ENCODE data around the gene VRK2.
"Not testable (repeated sequence)": the region's sequence is repeated elsewhere in the genome, so short reads cannot be mapped to it uniquely, and the experiment has no call there.

Gene VRK2

DNA sequence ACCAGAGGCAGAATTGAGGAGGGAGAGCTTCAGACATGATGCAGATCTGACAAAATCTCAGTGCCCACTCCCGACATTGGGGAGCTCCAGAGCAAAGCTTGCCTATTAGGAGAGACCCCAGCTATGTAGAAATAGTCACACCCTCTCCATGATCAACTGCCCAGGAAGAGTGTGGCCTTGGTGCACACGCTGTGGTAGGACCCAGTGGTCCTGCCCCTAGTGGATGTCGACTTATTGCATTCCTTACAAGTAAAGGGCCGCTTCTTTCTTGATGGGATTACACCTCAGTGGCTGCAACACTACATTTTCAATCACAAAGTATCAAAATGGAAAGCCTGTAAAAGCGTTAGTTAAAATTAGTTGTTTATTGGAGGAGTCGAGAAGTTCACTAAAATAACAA lies 64.2 kb downstream of the VRK2 start:
- DNase-seq = no peak

DNA sequence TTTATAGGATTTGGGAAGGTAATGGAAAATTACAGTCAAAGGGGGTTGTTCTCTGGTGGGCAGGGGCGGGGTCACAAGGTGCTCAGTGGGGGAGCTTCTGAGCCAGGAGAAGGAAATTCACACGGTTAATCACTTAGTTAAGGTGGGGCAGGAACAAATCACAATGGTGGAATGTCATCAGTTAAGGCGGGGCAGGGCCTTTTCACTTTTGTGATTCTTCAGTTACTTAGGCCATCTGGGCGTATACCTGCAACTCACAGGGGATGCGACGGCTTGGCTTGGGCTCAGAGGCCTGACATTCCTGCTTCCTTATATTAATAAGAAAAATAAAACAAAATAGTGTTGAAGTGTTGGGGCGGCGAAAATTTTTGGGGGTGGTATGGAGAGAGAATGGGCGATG lies 67.0 kb downstream of the VRK2 start:
- DNase-seq = not testable (repeated sequence)

DNA sequence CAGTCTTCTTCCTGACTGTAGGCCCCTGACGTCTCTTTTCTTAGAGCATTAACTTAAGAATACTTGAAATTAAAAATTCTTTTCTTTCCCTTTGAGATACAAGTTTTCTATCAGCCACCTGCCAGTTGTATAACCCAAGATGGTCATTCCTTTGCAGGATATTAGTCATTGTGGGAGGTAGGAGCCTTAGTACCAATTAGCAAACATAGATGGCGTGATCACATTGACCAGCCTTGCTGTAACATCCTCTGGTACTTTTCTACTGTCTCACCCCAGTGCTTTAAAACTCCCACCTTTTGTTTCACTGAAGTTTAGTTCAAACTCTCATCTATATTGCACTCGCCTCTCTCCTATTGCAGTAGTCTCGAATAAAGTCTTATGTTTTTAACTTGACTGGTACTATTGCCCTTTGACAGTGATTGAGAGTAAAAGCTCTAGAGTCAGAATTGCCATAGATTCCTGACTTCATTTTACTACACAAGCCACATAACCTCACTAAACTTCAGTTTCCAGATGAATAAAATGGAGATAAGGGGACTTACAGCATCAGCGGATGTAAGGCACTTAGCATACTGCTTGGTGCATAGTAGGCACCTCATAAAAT lies 74.1 kb downstream of the VRK2 start:
- no peak for DNase-seq

DNA sequence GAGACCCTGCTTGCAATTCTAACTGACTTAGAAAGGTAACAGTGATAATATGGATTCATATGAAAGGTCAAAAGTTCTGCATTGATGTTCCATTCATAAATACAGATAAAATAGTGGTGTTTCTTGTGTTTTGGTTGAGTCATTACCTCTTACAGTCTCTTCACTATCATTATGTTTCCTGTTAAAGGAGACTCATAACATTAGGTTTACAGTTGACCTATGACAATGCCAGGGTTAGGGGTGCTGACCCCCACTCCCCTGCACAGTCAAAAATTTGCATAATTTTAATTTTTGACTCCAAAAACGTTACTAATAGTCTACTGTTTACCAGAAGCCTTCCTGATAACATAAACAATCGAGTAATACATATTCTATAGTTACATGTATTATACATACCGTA lies 75.4 kb downstream of the VRK2 start:
- no peak for DNase-seq

DNA sequence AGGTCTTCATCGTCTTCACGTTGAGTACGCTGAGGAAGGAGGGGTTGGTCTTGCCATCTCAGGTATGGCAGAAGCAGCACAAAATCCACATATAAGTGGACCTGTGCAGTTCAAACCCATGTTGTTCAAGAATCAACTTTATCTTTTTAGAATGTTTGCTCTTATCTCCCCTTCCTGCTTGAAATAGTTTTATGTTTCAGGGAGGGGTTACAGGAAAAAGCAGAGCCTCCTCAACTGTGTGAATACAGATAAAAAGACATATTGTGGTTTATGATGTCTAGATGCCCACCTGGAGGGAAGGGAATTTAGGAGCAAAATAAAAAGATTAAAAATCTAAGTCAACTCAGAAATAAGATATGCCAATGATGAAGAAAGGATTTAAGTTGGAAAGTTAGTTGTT lies 75.9 kb downstream of the VRK2 start:
- DNase-seq = no peak

DNA sequence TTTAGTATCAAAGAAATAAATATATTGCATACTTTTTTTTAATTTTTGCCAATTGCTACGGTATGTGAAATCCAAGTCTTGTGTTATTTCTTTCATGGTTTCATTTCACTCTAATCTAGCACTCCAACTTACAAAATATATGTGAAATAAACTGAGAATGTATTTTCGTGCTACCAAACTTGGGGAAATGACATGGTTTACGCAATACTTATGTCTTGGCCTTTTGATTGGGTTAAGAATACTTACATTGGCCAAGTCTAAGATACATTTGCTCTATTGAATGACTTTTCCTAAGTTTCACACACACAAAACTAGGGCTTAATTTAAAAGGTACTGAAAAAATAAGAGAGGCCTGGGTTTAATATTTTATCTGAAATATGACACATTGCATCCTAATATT lies 80.5 kb downstream of the VRK2 start:
- DNase-seq = no peak

DNA sequence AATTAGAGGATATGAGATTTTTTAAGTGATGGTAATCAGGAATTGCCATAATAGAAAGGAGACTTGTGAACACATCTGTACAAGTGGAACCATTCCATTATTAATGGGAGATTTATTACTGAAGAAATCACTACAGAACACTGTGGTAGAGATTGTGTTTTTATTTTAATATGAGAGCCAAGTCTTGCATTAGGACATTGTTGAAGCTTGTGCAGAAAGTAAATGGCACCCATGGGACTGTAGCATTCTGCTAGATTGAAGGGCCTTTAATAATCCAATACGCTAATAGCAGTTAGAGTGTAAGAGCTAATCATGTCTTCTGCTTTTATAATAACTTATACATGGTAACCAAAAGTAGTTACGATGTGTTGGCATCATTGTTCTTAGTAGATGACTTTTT lies 83.6 kb downstream of the VRK2 start:
- no peak for DNase-seq

DNA sequence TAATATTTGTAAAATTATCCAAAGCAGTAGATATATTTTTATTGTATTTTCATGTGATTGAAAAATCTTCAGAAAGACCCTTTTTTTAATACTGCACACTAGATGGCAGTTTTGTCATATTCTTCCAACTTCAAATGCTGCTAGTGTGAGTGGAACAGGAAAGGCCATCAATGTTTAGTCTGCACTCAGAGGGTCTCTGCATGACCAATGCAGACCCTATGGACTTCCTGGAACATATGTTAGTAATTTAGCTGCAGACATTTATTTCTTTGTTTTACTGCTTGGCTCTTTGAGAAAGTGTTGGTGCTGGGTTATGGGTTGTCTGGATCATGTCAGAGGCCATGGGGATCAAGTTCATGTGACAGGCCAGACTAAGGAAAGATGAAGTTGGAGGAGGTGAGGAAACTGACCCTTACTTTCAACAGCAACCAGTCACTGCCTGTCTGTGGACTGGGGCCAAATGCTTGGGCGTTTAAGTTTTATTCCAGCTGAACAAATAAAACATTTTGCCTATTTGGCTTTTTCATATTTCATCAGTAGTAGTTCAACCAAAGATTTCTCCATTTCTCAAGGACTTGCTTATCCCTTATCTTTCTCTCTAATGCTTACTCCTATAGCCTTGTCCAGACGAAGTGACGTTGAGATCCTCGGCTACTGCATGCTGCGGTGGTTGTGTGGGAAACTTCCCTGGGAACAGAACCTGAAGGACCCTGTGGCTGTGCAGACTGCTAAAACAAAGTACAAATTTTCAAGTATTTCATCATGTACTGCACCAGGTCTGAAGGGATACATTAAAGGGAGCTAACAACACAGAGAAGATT lies 84.8 kb downstream of the VRK2 start:
- DNase-seq = no peak

DNA sequence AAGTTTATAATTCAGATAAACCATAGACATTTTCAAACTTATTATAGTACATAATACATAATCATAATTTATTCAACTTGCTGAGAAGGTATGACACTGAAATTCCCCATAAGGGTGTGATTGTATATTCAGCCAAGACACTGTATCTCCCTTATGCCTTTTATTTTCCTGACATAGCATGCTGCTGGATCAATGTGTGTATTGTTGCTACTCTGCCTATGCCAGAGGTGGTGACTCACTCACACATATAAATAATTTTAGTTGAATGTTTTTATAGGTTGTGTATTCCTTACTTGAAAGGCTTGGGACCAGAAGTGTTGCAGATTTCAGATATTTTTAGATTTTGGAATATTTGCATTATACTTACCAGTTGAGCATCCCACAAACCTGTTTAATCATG lies 86.8 kb downstream of the VRK2 start:
- no peak for DNase-seq

DNA sequence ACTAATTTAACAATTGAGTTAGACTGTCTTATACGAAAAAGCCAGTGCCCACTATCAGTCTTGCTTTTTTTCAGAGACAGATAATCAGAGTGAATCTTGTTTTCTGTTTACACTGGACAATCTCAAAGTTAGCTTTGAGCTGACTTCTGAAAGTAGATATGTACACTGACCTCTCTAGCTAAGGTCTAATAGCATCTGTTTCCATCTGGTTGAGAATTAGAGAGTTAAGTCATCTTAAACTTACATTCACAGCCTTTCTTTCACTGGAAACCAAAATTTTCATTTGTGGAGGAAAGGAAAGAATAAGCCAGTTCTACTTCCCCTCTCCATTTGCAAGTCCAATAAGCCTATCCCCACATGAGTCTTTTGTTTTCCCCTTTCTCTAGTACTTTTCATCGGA lies 89.3 kb downstream of the VRK2 start:
- no peak for DNase-seq

DNA sequence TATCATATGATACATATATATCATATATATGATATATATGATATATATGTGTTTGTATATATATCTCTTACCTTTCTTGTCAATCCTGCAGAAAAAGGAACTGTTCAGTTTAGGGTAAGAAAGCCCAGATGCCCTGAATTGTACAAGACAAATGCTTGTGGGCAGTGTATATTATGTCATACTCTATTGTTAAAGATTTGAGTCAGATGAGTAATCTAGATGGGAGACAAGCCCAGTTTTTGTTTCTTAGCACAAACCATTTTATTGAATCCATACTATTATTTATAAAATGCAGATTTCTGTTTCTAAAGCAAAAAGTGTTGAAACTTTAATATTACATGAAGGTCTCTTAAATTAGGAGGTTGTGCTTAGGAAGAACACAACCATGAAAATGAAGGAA lies 90.6 kb downstream of the VRK2 start:
- DNase-seq = no peak

DNA sequence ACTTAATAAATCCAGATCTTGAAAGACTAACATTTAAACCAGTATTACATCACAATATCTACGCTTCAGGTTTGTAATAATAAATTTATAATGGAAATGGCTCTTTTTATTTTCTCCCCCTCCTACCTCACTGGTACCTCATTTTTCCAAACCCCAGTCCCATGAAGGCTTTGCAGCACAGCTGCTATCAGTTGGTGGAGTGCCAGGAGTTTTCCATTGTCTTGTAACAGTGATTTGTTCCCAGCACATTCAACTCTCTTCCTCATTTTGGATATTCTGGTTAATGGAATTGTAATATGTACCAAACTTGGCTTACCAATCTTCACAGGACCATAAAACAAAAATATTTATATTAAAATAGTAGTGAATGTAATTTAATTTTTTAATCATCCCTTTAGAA lies 91.2 kb downstream of the VRK2 start:
- no peak for DNase-seq

DNA sequence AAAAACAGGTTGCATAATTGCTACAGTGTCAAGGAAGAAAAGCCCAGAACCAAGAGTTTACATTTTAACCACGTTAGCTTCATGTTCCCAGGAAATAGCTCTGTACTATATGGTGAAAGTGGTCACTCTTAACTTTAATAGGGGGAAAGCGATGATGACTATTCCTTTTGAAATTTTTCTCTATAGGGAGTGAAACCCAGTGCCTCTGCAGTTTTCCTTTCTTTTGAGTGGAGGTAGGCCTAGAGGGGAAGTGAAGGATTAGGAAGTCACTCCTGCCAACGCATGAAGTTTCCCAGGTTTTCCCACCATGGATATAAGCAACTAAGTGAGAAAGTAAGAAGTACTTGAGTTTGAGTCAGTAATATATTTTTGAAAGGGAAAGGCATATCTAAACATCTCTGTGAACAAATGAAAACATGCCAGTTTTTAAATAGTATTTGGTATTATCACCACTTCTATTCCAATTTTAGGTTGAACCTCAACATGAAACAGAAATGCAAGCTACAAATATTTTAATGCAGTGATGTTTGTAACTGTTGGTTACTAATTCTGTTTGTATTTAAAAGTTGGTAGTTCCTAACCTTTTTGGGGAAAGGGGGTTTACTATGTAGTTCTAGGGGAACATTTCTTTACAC lies 91.9 kb downstream of the VRK2 start:
- no peak for DNase-seq

DNA sequence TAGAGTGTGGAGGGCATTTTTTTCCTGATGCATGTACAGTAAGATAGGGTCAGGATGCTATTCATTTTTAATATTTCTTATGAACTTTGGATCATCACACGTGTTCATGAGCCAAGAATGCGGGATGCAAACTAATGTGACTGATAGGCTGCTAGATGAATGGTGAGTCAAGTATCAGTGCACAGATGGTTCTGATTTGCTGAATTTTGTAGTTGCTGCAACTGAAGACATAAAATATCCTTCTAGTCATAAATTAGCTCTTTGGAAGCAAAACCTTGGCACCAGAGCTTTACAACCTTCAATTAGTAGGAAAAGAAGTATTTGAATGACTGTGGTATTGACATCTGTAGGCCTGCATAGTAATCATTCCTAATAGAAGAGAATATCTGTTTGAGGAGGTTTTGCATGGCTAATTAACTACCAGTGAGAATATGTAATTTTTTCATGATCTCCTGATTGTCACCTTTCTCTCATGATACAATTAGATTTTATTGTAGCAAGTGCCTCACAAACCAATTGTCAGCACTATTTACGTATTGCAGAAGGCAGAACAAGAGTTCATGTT lies 94.0 kb downstream of the VRK2 start:
- DNase-seq = no peak

DNA sequence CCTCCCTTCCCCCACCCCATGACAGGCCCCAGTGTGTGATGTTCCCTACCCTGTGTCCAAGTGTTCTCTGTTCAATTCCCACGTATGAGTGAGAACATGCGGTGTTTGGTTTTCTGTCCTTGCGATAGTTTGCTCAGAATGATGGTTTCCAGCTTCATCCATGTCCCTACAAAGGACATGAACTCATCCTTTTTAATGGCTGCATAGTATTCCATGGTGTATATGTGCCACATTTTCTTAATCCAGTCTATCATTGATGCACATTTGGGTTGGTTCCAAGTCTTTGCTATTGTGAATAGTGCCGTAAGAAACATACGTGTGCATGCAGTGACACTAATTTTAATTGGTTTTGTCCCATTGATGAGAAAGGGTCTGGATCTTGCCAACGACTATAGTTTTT lies 99.2 kb downstream of the VRK2 start:
- not testable (repeated sequence) for DNase-seq

DNA sequence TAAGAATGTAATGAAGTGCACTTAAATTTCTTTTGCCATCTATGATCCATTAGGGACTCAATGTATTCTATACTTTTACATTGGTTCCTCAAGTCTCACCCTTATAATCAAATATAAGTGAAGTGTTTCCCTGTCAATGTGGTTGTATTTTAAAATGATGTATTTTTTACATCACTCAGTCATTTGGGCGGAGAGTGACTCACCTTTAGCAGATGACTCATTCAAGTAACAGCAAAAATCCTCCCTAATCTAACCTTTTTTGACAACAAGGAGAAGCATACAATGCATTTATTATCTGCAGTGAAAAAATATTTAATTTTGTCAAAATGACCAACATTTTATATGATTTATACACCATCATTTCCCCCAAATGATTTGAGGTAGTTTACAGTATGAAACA lies 100.1 kb downstream of the VRK2 start:
- DNase-seq = no peak

DNA sequence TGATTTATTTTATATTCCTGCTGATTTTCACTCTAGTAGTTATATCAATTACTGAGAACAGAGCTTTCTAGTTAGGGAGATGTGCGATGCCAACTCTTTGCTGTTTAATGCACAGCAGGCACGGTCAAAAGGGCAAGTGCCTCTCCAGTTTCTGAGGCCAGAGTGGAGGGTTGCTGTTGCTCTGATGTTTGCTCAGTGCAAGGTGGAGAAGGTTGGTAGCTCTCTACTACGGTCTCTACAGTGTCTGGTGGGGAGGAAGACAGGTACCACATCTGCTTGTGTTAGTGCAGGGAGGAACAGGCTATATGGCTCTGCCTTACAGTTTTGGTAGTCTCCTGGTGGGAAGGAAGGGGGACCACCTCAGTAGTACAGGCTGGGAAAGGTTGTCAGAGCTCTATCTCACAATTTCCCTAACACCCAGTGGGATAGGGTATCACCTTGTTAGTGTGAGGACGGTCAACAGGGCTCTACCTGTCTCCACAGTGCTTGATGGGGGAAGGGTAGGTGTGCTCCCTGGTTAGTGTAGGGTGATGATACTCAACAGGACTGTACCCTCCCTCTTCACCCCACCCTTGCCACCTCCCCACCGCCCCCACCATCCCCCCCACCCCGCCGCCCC lies 108.7 kb downstream of the VRK2 start:
- no peak for DNase-seq

DNA sequence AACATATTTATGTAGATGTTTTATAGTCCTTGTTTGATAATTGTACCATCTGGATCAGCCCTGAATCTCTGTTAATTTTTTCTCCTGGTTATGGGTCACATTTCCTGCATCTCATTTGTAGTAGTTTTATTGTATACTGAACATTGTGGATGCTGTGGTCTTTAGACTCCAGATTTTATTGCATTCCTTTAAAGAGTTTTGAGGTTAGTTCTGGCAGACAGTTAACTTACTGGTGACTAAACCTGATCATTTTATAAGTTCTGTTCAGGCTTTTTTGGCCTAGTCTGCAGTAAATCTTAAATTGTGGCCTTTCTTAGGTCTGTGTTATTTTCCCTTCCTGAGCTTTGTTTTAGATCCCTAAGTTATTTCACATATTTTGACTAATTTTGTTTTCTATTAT lies 110.2 kb downstream of the VRK2 start:
- DNase-seq = no peak

DNA sequence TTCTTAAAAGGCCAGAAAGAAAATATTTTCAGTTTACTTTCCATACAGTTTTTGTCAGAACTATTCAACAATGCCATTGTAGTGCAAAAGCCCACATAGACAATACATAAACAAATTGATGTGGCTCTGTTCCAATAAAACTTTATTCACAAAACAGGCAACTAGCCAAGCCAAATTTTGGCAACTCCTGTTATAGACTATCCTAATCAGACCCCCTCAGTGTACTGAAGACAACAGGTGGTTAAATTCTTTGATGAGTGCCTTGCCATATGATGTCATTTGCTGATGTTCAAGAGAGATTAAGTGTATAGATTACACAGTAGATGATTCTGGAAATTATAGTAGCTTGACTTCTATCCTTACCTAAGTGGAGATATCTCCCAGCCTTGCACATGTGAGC lies 111.1 kb downstream of the VRK2 start:
- no peak for DNase-seq

DNA sequence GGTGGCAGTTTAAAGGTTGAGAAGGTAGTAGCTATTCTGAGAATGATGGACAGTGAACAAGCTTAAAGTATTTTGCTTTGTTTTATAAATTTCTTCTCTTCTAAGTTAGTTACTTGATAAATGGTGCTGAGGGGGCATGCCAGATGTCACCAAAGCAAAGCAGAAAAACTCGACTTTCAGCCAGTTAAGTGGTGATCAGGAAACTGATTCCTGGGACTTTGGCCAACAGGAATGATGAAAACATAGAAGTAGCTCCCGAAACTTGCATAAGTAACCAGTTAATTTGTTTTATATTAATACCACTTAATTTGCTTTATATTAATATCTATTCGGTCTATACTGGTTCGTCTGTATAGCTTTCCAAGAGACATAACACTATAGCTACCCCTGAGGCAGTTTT lies 111.9 kb downstream of the VRK2 start:
- no peak for DNase-seq

DNA sequence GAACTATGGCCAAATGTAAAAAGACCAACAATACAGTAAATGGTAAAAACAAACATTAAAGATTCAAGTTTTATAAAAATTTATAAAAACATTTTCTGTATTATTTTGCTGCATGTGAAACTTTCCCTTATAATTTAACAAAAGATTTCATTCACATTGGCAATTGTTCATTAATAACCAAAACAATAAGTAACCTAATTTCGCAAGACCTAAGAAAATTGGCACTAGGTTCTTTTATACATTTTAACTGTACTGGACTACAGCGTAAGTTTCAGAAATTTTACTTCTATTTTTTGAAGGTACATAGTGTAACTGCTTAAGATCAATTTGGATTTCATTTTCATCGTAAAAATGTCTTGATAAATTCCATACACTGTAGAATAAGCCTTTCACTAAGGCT lies 117.3 kb downstream of the VRK2 start:
- DNase-seq = no peak

DNA sequence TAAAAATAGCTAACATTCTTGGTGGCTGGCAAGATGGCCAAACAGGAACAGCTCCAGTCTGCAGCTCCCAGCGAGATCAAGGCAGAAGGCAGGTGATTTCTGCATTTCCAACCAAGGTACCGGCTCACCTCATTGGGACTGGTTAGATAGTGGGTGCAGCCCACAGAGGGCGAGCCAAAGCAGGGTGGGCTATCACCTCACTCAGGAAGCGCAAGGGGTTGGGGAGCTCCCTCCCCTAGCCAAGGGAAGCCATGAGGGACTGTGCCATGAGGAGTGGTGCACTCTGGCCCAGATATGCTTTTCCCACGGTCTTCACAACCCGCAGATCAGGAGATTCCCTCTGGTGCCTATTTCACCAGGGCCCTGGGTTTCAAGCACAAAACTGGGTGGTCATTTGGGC lies 121.5 kb downstream of the VRK2 start:
- DNase-seq = not testable (repeated sequence)

DNA sequence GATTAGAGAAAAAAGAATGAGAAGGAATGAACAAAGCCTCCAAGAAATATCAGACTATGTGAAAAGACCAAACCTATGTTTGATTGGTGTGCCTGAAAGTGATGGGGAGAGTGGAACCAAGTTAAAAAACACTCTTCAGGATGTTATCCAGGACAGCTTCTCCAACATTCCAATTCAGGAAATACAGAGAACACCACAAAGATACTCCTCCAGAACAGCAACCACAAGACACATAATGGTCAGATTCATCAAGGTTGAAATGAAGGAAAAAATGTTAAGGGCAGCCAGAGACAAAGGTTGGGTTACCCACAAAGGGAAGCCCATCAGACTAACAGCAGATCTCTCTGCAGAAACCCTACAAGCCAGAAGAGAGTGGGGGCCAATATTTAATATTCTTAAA lies 123.2 kb downstream of the VRK2 start:
- DNase-seq = not testable (repeated sequence)

All from CD4-positive, alpha-beta T cell treated with Interleukin-4 for 1 hour (primary cell).